ENCODE measurements around the gene SETD7.

The SETD7 gene

GRCh38 chr4:139552517-139553307 is 3.3 kb downstream of the SETD7 start:
- H3K4me3 ChIP-seq (replicated peaks; ENCODE audit: low read depth, low read length): no peak overlapping the region
- DNase-seq (ENCODE audit: extremely low read depth, low read depth): no peak
- TF ChIP-seq, protein P1, sequence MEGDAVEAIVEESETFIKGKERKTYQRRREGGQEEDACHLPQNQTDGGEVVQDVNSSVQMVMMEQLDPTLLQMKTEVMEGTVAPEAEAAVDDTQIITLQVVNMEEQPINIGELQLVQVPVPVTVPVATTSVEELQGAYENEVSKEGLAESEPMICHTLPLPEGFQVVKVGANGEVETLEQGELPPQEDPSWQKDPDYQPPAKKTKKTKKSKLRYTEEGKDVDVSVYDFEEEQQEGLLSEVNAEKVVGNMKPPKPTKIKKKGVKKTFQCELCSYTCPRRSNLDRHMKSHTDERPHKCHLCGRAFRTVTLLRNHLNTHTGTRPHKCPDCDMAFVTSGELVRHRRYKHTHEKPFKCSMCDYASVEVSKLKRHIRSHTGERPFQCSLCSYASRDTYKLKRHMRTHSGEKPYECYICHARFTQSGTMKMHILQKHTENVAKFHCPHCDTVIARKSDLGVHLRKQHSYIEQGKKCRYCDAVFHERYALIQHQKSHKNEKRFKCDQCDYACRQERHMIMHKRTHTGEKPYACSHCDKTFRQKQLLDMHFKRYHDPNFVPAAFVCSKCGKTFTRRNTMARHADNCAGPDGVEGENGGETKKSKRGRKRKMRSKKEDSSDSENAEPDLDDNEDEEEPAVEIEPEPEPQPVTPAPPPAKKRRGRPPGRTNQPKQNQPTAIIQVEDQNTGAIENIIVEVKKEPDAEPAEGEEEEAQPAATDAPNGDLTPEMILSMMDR (IDR thresholded peaks at IDR 0.05; ENCODE audit: low read depth, low read length, missing control alignments): no peak

- no peak overlapping the region for H3K4me3 ChIP-seq (replicated peaks; ENCODE audit: low read depth, low read length)
- DNase-seq (ENCODE audit: extremely low read depth, low read depth): no peak
- TF ChIP-seq, protein P1 (IDR thresholded peaks at IDR 0.05; ENCODE audit: low read depth, low read length, missing control alignments): no peak
Measured at GRCh38 chr4:139550724-139551429, 5.1 kb downstream of the SETD7 start.

DNA sequence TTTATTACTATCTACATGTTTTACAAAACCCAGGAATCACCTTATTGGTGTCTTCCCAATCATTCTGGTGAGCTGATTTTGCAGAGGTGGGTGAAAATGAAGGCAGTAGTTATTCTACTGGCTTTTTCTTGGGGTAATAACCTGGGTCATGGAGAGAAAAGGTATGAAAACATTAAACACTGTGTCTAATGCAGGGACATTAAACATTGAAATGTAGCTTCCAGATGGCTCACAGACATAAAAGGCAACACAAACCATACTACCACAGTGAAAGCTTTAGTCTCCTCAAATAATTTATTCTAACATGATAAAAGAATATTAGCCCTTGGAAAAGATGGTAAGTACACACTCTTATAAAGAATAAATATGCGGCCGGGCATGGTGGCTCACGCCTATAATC is 8.0 kb downstream of the SETD7 start:
- TF ChIP-seq, protein P1 (IDR thresholded peaks at IDR 0.05; ENCODE audit: low read depth, low read length, missing control alignments): no peak
- no peak for DNase-seq (ENCODE audit: extremely low read depth, low read depth)
- no peak overlapping the region for H3K4me3 ChIP-seq (replicated peaks; ENCODE audit: low read depth, low read length)

GRCh38 chr4:139540632-139541031 is 15.4 kb downstream of the SETD7 start:
- TF ChIP-seq, protein P1 (IDR thresholded peaks at IDR 0.05; ENCODE audit: low read depth, low read length, missing control alignments): no peak
- H3K4me3 ChIP-seq (replicated peaks; ENCODE audit: low read depth, low read length): no peak overlapping the region
- no peak for DNase-seq (ENCODE audit: extremely low read depth, low read depth)

- DNase-seq (ENCODE audit: extremely low read depth, low read depth): no peak
- TF ChIP-seq, protein P1 (IDR thresholded peaks at IDR 0.05; ENCODE audit: low read depth, low read length, missing control alignments): no peak
Measured at GRCh38 chr4:139540161-139540560, 15.9 kb downstream of the SETD7 start.

GRCh38 chr4:139537292-139537691 is 18.7 kb downstream of the SETD7 start:
- no peak overlapping the region for H3K4me3 ChIP-seq (replicated peaks; ENCODE audit: low read depth, low read length)
- no peak for DNase-seq (ENCODE audit: extremely low read depth, low read depth)
- TF ChIP-seq, protein P1 (IDR thresholded peaks at IDR 0.05; ENCODE audit: low read depth, low read length, missing control alignments): no peak

More at GRCh38 chr4:139540161-139540560, 15.9 kb downstream of the SETD7 start:
- no peak overlapping the region for H3K4me3 ChIP-seq (replicated peaks; ENCODE audit: low read depth, low read length)

Measured in HFF-Myc (cell line).